NOMO-1 treated with DMSO at 0.1 percent for 48 hours (cell line): ENCODE results near the gene AHCY.
"Not testable (repeated sequence)": the region's sequence is repeated elsewhere in the genome, so short reads cannot be mapped to it uniquely, and the experiment has no call there.

Experiments
- DNase-seq: peaks from one replicate; lab custom pipeline; 2025; ENCODE audit not compliant: unreplicated experiment; lab: John Stamatoyannopoulos, UW

The AHCY gene

GRCh38 chr20:34262488-34263288 is 40.5 kb downstream of the AHCY start:
- peak; percentile 87 for DNase-seq

- no peak for DNase-seq
These were observed 42.8 kb downstream of the AHCY start for GRCh38 chr20:34260208-34260942.

GRCh38 chr20:34256629-34257124 is 46.5 kb downstream of the AHCY start:
- no peak for DNase-seq

- DNase-seq, result no peak
These were observed 48.2 kb downstream of the AHCY start for GRCh38 chr20:34254979-34255378.

- DNase-seq, result not testable (repeated sequence)
These were observed 50.6 kb downstream of the AHCY start for GRCh38 chr20:34252431-34253086.

GRCh38 chr20:34251619-34252018 is 51.5 kb downstream of the AHCY start:
- DNase-seq, result no peak

- DNase-seq, result no peak
These were observed 53.1 kb downstream of the AHCY start for GRCh38 chr20:34250005-34250404.

GRCh38 chr20:34249291-34249690 is 53.9 kb downstream of the AHCY start:
- peak; percentile 88 for DNase-seq

GRCh38 chr20:34246126-34246626 is 57.0 kb downstream of the AHCY start:
- no peak for DNase-seq

- no peak for DNase-seq
These were observed 59.8 kb downstream of the AHCY start for GRCh38 chr20:34243377-34243776.

- no peak for DNase-seq
These were observed 60.3 kb downstream of the AHCY start for GRCh38 chr20:34242879-34243278.

GRCh38 chr20:34242015-34242414 is 61.1 kb downstream of the AHCY start:
- DNase-seq, result not testable (repeated sequence)

GRCh38 chr20:34240693-34241615 is 62.2 kb downstream of the AHCY start, which contains the start of gene ASIP:
TSS of gene ASIP (plus strand) at chr20:34241423. CDS start at chr20:34260375, 18,952 bp downstream.
- peak; percentile 2 for DNase-seq

GRCh38 chr20:34240121-34240520 is 63.0 kb downstream of the AHCY start:
- DNase-seq, result no peak

GRCh38 chr20:34237942-34238341 is 65.2 kb downstream of the AHCY start:
- DNase-seq, result no peak

GRCh38 chr20:34235875-34236274 is 67.3 kb downstream of the AHCY start:
- DNase-seq, result no peak

GRCh38 chr20:34233687-34234086 is 69.5 kb downstream of the AHCY start:
- no peak for DNase-seq

GRCh38 chr20:34232494-34233087 is 70.6 kb downstream of the AHCY start:
- no peak for DNase-seq

GRCh38 chr20:34231634-34232033 is 71.5 kb downstream of the AHCY start:
- DNase-seq, result no peak
